ENCODE data around the gene PPP1R12B.
"Not testable (repeated sequence)": the region's sequence is repeated elsewhere in the genome, so short reads cannot be mapped to it uniquely, and the experiment has no call there.

The PPP1R12B gene

GRCh38 chr1:202422709-202423108 is 74.2 kb downstream of the PPP1R12B start:
- not testable (repeated sequence) for H3K4me3 ChIP-seq (ENCODE audit: extremely low read depth, insufficient read depth, low read length, poor library complexity, severe bottlenecking); H3K4me1 ChIP-seq (ENCODE audit: control insufficient read depth, insufficient read depth, low read length, poor library complexity, severe bottlenecking); H3K27ac ChIP-seq (ENCODE audit: low read depth, low read length, severe bottlenecking); H3K9me3 ChIP-seq (ENCODE audit: control insufficient read depth, low read length); H3K36me3 ChIP-seq (ENCODE audit: control insufficient read depth, insufficient read depth, low read length)

- H3K27ac ChIP-seq (ENCODE audit: low read depth, low read length, severe bottlenecking); H3K4me3 ChIP-seq (ENCODE audit: extremely low read depth, insufficient read depth, low read length, poor library complexity, severe bottlenecking); H3K36me3 ChIP-seq (ENCODE audit: control insufficient read depth, insufficient read depth, low read length); H3K9me3 ChIP-seq (ENCODE audit: control insufficient read depth, low read length); H3K4me1 ChIP-seq (ENCODE audit: control insufficient read depth, insufficient read depth, low read length, poor library complexity, severe bottlenecking): not testable (repeated sequence)
- 80 to 94% methylated on average over 1 to 2 of the region's 5 CpGs for WGBS, 2 experiments (ENCODE audit: insufficient coverage in 2 of 2)
Observed at GRCh38 chr1:202424260-202424659, 75.8 kb downstream of the PPP1R12B start.

GRCh38 chr1:202430111-202430510 is 81.6 kb downstream of the PPP1R12B start:
- no CpG with 5 or more reads among the region's 1 CpG for WGBS, 2 experiments (ENCODE audit: insufficient coverage in 2 of 2)
- H3K9me3 ChIP-seq (ENCODE audit: control insufficient read depth, low read length); H3K4me1 ChIP-seq (ENCODE audit: control insufficient read depth, insufficient read depth, low read length, poor library complexity, severe bottlenecking); H3K27ac ChIP-seq (ENCODE audit: low read depth, low read length, severe bottlenecking); H3K4me3 ChIP-seq (ENCODE audit: extremely low read depth, insufficient read depth, low read length, poor library complexity, severe bottlenecking); H3K36me3 ChIP-seq (ENCODE audit: control insufficient read depth, insufficient read depth, low read length): not testable (repeated sequence)

GRCh38 chr1:202432338-202432737 is 83.8 kb downstream of the PPP1R12B start:
- H3K27ac ChIP-seq (ENCODE audit: low read depth, low read length, severe bottlenecking); H3K4me3 ChIP-seq (ENCODE audit: extremely low read depth, insufficient read depth, low read length, poor library complexity, severe bottlenecking); H3K36me3 ChIP-seq (ENCODE audit: control insufficient read depth, insufficient read depth, low read length); H3K9me3 ChIP-seq (ENCODE audit: control insufficient read depth, low read length); H3K4me1 ChIP-seq (ENCODE audit: control insufficient read depth, insufficient read depth, low read length, poor library complexity, severe bottlenecking): not testable (repeated sequence)
- 79 to 100% methylated on average over 2 of the region's 2 CpGs for WGBS, 2 experiments (ENCODE audit: insufficient coverage in 2 of 2)

- WGBS, 2 experiments (ENCODE audit: insufficient coverage in 2 of 2) = 93 to 100% methylated on average over 2 of the region's 3 CpGs
- Histone ChIP-seq H3K9me3 (ENCODE audit: control insufficient read depth, low read length) (no peaks in the 10 kb centered on the region), H3K36me3 (ENCODE audit: control insufficient read depth, insufficient read depth, low read length) (peaks cover 3% of the 10 kb centered on the region), H3K4me1 (ENCODE audit: control insufficient read depth, insufficient read depth, low read length, poor library complexity, severe bottlenecking) (no peaks in the 10 kb centered on the region), H3K4me3 (ENCODE audit: extremely low read depth, insufficient read depth, low read length, poor library complexity, severe bottlenecking) (no peak overlapping the region), H3K27ac (ENCODE audit: low read depth, low read length, severe bottlenecking) (no peak overlapping the region)
Observed at GRCh38 chr1:202433155-202434043, 84.9 kb downstream of the PPP1R12B start.

- H3K4me3 ChIP-seq (ENCODE audit: extremely low read depth, insufficient read depth, low read length, poor library complexity, severe bottlenecking) = no peak overlapping the region
- no peaks in the 10 kb centered on the region for H3K4me1 ChIP-seq (ENCODE audit: control insufficient read depth, insufficient read depth, low read length, poor library complexity, severe bottlenecking)
- peaks cover 8% of the 10 kb centered on the region for H3K36me3 ChIP-seq (ENCODE audit: control insufficient read depth, insufficient read depth, low read length)
- no peak overlapping the region for H3K27ac ChIP-seq (ENCODE audit: low read depth, low read length, severe bottlenecking)
- no peaks in the 10 kb centered on the region for H3K9me3 ChIP-seq (ENCODE audit: control insufficient read depth, low read length)
Observed at GRCh38 chr1:202434059-202434458, 85.6 kb downstream of the PPP1R12B start.

GRCh38 chr1:202438393-202439174 is 90.1 kb downstream of the PPP1R12B start:
- Histone ChIP-seq H3K9me3 (ENCODE audit: control insufficient read depth, low read length) (no peaks in the 10 kb centered on the region), H3K4me3 (ENCODE audit: extremely low read depth, insufficient read depth, low read length, poor library complexity, severe bottlenecking) (no peak overlapping the region), H3K27ac (ENCODE audit: low read depth, low read length, severe bottlenecking) (no peak overlapping the region), H3K36me3 (ENCODE audit: control insufficient read depth, insufficient read depth, low read length) (peaks cover 7% of the 10 kb centered on the region), H3K4me1 (ENCODE audit: control insufficient read depth, insufficient read depth, low read length, poor library complexity, severe bottlenecking) (no peaks in the 10 kb centered on the region)
- WGBS, 2 experiments (ENCODE audit: insufficient coverage in 2 of 2) = 95 to 97% methylated on average over 29 to 37 of the region's 37 CpGs

- 82 to 83% methylated on average over 12 to 13 of the region's 14 CpGs for WGBS, 2 experiments (ENCODE audit: insufficient coverage in 2 of 2)
- Histone ChIP-seq H3K4me1 (ENCODE audit: control insufficient read depth, insufficient read depth, low read length, poor library complexity, severe bottlenecking) (no peaks in the 10 kb centered on the region), H3K4me3 (ENCODE audit: extremely low read depth, insufficient read depth, low read length, poor library complexity, severe bottlenecking) (no peak overlapping the region), H3K27ac (ENCODE audit: low read depth, low read length, severe bottlenecking) (no peak overlapping the region), H3K9me3 (ENCODE audit: control insufficient read depth, low read length) (no peaks in the 10 kb centered on the region), H3K36me3 (ENCODE audit: control insufficient read depth, insufficient read depth, low read length) (peaks cover 7% of the 10 kb centered on the region)
Observed at GRCh38 chr1:202439308-202439707, 90.8 kb downstream of the PPP1R12B start.

- WGBS, 2 experiments (ENCODE audit: insufficient coverage in 2 of 2) = 89 to 100% methylated on average over 1 of the region's 2 CpGs
- not testable (repeated sequence) for H3K36me3 ChIP-seq (ENCODE audit: control insufficient read depth, insufficient read depth, low read length); H3K4me1 ChIP-seq (ENCODE audit: control insufficient read depth, insufficient read depth, low read length, poor library complexity, severe bottlenecking); H3K4me3 ChIP-seq (ENCODE audit: extremely low read depth, insufficient read depth, low read length, poor library complexity, severe bottlenecking); H3K27ac ChIP-seq (ENCODE audit: low read depth, low read length, severe bottlenecking); H3K9me3 ChIP-seq (ENCODE audit: control insufficient read depth, low read length)
Observed at GRCh38 chr1:202448140-202448539, 99.6 kb downstream of the PPP1R12B start.

GRCh38 chr1:202451641-202452040 is 103.1 kb downstream of the PPP1R12B start:
- H3K9me3 ChIP-seq (ENCODE audit: control insufficient read depth, low read length); H3K36me3 ChIP-seq (ENCODE audit: control insufficient read depth, insufficient read depth, low read length); H3K4me1 ChIP-seq (ENCODE audit: control insufficient read depth, insufficient read depth, low read length, poor library complexity, severe bottlenecking); H3K4me3 ChIP-seq (ENCODE audit: extremely low read depth, insufficient read depth, low read length, poor library complexity, severe bottlenecking); H3K27ac ChIP-seq (ENCODE audit: low read depth, low read length, severe bottlenecking): not testable (repeated sequence)
- WGBS, 2 experiments (ENCODE audit: insufficient coverage in 2 of 2) = 92% methylated on average over 15 of the region's 26 CpGs; no CpG with 5 or more reads in 1 of the 2 experiments

- H3K4me3 ChIP-seq (ENCODE audit: extremely low read depth, insufficient read depth, low read length, poor library complexity, severe bottlenecking) = no peak overlapping the region
- 98% methylated on average over 4 of the region's 4 CpGs; no CpG with 5 or more reads in 1 of the 2 experiments for WGBS, 2 experiments (ENCODE audit: insufficient coverage in 2 of 2)
- no peak overlapping the region for H3K27ac ChIP-seq (ENCODE audit: low read depth, low read length, severe bottlenecking)
- H3K36me3 ChIP-seq (ENCODE audit: control insufficient read depth, insufficient read depth, low read length) = no peaks in the 10 kb centered on the region
- no peaks in the 10 kb centered on the region for H3K9me3 ChIP-seq (ENCODE audit: control insufficient read depth, low read length)
- H3K4me1 ChIP-seq (ENCODE audit: control insufficient read depth, insufficient read depth, low read length, poor library complexity, severe bottlenecking) = peaks cover under 1% of the 10 kb centered on the region
Observed at GRCh38 chr1:202452508-202452907, 104.0 kb downstream of the PPP1R12B start.

Data from mesodermal cell (in vitro differentiated cells).